SHP77 (cell line): ENCODE measurements around the gene CHRNA5.
A peak's percentile ranks its signal among the peaks of the same experiment; 100 is the strongest.
"Not testable (repeated sequence)": the region's sequence is repeated elsewhere in the genome, so short reads cannot be mapped to it uniquely, and the experiment has no call there.

ENCODE experiments used
- DNase-seq, 2 experiments: peaks; one replicate each; lab custom pipeline; 2025; lab: John Stamatoyannopoulos, UW

Gene CHRNA5

GRCh38 chr15:78565097-78565950, at the start of gene CHRNA5:
Gene CHRNA5 (plus strand): TSS chr15:78565520. CDS start chr15:78565720, 200 bp downstream.
- DNase-seq = peak; percentile 94 to 95

- DNase-seq = not testable (repeated sequence)
These were observed 45.3 kb upstream of the CHRNA5 start for GRCh38 chr15:78520035-78520434.

GRCh38 chr15:78524230-78524629, 41.1 kb upstream of the CHRNA5 start:
- DNase-seq = no peak

- DNase-seq = no peak
These were observed 38.0 kb upstream of the CHRNA5 start for GRCh38 chr15:78527325-78527724.

- DNase-seq = no peak
These were observed 32.0 kb upstream of the CHRNA5 start for GRCh38 chr15:78533331-78533730.

GRCh38 chr15:78536134-78536533, 29.2 kb upstream of the CHRNA5 start:
- no peak for DNase-seq

GRCh38 chr15:78537266-78537905, 27.9 kb upstream of the CHRNA5 start:
- DNase-seq = no peak

- no peak for DNase-seq
These were observed 27.0 kb upstream of the CHRNA5 start for GRCh38 chr15:78538358-78538757.

GRCh38 chr15:78539464-78540140, 25.7 kb upstream of the CHRNA5 start:
- DNase-seq = peak in 1 of 2 experiments; percentile 59

GRCh38 chr15:78540141-78540870, 25.0 kb upstream of the CHRNA5 start, which contains the start of gene PSMA4:
Gene PSMA4 (plus strand): TSS chr15:78540444. CDS start chr15:78541928, 1,484 bp downstream.
- DNase-seq = peak; percentile 84 to 90

GRCh38 chr15:78540871-78541743, 24.2 kb upstream of the CHRNA5 start:
- no peak for DNase-seq

GRCh38 chr15:78541744-78542034, 23.6 kb upstream of the CHRNA5 start:
- DNase-seq = no peak

- no peak for DNase-seq
These were observed 22.7 kb upstream of the CHRNA5 start for GRCh38 chr15:78542647-78543046.

- no peak for DNase-seq
These were observed 15.1 kb upstream of the CHRNA5 start for GRCh38 chr15:78550194-78550593.

GRCh38 chr15:78550815-78551214, 14.5 kb upstream of the CHRNA5 start:
- DNase-seq = no peak

- no peak for DNase-seq
These were observed 13.4 kb upstream of the CHRNA5 start for GRCh38 chr15:78551902-78552301.

GRCh38 chr15:78552597-78552996, 12.7 kb upstream of the CHRNA5 start:
- DNase-seq = no peak

GRCh38 chr15:78560201-78560600, 5.1 kb upstream of the CHRNA5 start:
- not testable (repeated sequence) for DNase-seq

- no peak for DNase-seq
These were observed 3.8 kb upstream of the CHRNA5 start for GRCh38 chr15:78561490-78561889.

GRCh38 chr15:78563092-78563491, 2.2 kb upstream of the CHRNA5 start:
- DNase-seq = no peak

- DNase-seq = peak in 1 of 2 experiments; percentile 19
These were observed 600 bp upstream of the CHRNA5 start for GRCh38 chr15:78564743-78565096.
